ENCODE measurements around the gene SEC22C.

The SEC22C gene

GRCh38 chr3:42510325-42510724, 71.4 kb downstream of the SEC22C start:
- DNase-seq = no peak

- DNase-seq = no peak
These were observed 72.7 kb downstream of the SEC22C start for GRCh38 chr3:42509111-42509510.

DNA sequence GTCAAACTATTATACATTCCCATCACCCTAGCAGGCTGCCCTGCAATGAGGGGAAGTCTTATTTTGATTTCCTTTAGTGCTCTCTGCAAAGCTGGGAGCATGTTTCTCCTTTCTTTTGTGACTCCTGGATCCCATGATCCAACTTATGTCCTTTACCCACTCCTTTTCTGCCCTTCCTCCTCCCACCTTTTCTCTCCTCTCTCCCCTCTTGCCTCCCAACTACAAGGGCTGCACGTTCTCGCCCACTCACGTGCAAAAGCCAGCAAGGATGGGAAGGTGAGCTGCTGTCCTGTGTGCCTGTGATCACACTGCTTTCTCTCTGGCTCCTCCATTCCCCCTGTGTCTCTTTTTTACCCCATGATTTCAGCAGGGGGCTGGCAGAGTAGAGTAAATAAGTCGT, 73.2 kb downstream of the SEC22C start:
- no peak for DNase-seq

- DNase-seq = no peak
These were observed 73.9 kb downstream of the SEC22C start for GRCh38 chr3:42507761-42508335.

DNA sequence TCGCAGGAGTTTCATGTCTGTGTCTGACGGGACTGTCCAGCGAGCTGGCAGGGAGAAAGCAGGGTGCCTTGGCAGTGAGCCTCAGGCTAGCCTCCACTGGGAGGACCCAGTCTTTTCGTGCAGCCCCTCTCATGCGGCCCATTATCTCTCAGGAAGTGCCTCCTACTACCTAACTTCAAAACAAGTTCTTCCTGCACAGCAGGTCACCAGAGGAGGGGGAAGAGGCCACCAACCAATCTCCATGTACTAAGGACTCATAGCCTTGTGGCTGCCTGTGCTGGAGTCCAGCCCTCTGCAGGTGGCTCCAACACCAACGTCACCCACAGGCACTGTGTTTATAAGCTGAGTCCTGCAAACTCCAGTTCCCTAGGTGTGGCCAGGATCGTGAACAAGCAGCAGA, 74.5 kb downstream of the SEC22C start:
- no peak for DNase-seq

DNA sequence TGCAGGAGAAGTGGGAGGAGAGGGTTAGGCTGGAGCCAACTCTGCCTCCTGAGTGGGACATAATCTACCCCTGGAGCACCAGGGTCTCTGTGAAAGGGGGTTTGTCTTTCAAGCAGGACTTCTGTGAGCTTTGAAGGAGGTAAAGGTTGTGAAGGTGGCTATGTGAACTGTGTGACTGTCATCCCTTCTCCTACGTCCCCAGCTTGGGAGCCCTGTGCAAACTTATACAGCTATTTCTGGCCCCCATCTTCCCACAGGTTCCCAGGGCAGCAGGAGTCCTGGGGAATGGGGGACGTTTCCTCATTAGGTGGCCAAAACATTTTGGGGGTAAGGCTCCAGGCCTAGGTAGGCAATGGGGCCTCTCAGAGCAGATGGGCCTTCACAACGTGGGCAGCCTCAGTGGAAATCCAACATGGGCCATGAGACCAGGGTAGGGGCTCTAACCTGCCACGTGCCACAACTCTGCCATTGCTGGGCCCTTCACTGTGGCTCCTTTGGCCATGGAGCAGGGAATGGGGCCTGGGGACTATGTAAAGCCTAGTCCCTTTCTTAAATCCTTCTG, 75.8 kb downstream of the SEC22C start:
- no peak for DNase-seq

DNA sequence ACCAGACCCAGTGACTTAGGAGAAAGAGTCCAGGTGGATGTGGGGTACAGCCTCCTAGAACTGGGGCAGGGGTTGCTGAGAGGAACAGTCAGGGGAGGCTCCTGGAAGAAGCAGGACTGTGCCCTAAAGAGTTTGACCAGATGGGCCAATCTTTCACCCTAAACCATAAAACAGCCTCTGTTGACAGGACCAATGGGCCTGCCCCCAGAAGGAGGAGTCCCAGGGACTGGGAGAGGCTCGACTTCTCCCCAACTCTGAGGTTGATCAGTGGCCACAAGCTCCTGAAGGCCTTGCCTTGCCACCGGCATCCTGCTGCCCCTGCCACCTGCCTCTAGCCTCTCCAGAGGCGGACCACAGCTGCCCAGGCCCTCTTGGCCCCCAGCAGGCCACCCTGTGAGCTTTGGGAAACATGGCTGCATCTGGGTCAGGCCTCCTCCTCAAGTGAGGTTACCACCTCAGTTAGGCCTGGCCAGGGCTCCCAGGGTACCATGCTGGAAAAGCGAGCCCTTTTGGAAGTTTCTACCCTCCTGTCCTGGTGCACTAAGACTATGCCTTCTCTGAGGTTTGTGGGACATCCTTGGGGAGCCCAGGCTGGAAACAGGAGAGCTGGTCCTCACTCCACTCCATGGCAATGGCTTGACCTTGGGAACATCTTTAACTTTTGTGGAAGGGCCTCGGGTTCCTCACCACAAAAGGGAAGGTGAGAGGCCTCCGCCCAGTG, 76.5 kb downstream of the SEC22C start:
- no peak for DNase-seq

DNA sequence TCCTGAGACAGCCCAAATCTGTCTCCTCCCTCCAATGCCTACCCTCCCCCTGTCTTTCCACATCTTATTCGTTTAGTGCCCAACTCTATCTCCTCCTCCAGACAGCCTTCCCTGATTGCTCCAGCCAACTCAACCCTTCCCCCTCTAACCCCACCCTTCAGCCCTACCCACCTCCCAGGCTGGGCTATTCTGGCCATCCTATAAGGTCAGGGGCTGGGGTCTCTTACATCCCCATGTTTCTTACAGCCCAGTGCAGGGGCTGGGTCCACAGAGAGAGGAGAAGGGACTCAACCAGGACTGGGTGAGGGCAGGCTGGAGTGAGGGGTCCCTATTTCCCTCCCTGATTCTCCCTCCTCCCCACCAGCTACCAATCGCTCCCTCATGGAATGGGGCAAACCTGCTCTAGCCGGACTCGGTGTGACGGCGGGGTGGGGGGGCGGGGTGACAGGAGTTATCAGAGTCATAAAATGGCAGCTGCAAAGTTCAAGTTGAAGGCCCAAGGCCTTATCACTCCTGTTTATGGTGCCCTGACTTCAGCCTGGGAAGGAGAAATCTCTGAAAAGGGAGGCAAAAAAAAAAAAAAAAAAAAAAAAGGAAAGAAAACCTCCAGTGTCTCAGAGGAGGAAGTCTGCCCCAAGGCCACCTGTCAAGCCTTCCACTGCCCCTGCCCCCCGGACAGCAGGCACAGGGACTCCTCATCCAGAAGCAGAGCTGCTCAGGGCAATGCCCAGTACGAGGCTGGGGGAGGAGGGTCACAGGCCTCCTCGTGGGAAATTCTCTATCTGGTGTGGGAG, 77.2 kb downstream of the SEC22C start:
- DNase-seq = no peak

- DNase-seq = no peak
These were observed 77.8 kb downstream of the SEC22C start for GRCh38 chr3:42503957-42504333.

DNA sequence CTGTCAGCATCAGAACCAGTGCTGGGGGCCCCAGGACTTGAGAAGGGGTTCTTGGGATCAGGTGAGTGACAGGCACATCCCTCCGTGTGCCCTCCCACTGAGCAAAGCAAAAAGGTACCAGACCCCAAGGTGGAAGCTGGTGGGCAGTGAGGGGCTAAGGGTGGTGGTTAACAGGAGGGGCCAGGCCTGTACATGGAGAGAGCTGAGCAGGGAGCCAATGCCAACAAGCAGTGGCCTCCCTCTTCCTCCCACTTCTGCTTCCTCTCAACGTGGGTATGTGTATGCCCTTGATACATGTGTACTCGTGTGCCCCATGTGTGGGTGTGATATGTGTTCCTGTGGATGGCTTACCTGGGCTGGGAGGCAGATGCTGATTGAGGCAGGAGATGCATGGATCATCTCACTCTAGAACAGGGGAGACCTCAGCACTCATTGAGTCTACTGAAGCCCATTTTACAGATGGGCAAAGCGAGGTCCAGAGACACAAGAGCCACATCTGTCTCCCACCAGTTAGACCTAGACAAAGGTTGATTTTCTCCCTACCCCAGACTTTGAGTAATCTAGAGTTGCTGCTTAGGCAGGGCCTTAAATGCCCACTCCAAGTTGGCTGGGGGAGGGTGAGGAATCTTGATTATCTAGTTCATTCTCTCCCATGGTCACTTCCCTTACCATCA, 78.4 kb downstream of the SEC22C start:
- DNase-seq = no peak

DNA sequence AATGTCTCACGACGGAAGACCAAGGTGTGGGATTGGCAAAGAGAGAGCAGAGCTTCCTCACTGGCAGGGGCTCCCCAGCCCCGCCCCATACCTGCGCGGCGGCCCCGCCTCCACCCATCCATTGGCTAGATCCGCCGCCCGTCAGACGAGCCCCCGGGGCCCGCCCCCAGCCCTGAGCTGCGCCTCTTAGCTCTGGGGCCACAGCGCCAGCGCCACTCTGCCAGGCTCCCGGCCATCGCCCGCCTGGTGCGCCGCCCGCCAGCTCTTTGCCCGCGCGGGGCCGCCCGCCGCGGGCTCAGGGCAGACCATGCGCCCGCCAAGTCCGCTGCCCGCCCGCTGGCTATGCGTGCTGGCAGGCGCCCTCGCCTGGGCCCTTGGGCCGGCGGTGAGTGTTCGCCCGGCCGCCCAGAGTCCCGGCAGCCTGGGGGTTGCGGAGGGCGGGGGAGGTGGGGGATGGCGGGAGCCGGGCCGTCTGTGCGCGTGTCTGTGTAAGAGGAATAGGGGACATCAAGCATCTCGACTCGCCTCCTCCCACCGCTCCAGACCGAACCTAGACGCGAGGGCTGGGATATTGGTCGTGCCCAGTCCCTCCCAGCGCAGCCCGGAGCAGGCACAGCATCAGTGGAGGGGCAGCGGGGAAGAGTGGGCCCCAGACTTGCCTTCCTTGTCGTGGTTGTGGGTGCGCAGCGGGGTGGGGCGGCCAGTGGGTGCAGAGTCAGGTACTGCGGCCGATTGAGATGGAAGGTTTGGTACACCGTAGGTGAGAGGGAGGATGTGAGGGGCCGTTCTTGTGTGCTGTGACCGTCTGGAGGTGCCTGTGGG, 79.1 kb downstream of the SEC22C start, which contains the start of gene VIPR1:
VIPR1 (plus strand) TSS at position 215 of the 822 bp plus-strand sequence; CDS start at position 308, 93 bp downstream.
- DNase-seq = peak in 1 of 2 experiments; percentile 23

GRCh38 chr3:42501681-42502428, 79.9 kb downstream of the SEC22C start:
- DNase-seq = no peak

DNA sequence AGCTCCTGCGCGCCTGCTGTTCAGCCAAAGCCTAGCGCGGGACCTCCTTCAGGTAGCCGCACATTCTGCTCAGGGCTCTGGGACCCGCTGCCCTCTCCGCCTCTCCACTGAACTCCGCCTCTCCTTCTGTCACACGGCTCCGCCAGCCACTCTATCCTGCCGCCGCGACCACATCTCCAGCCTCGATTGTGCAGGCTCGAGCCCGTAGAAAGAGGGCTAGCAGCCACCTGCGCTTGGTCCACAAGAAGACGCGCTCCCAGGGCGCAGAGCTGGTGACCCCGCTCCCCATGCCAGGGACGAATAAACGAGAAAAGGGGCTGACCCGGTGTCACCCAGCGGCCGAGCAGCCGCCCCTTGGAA, 80.5 kb downstream of the SEC22C start:
- DNase-seq = no peak

DNA sequence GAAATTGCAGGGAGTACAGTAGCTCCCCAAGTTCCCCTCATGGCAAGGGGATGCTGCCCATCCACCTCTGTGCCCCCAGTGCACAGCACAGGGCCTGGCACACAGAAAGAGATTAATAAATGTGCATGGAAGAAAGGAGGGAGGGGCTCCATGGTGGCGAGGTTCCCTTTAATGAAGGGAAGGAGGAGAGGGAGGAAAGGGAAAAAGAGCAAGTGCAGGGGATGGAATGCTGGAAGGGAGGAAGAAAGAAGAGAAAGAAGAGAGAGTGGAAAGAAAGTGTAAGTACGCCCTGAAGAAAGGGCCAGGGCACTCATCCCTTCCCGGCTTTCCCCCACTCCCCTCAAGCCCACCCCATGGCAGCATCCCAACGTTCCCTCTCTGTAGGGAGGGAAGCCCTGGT, 80.9 kb downstream of the SEC22C start:
- DNase-seq = no peak

DNA sequence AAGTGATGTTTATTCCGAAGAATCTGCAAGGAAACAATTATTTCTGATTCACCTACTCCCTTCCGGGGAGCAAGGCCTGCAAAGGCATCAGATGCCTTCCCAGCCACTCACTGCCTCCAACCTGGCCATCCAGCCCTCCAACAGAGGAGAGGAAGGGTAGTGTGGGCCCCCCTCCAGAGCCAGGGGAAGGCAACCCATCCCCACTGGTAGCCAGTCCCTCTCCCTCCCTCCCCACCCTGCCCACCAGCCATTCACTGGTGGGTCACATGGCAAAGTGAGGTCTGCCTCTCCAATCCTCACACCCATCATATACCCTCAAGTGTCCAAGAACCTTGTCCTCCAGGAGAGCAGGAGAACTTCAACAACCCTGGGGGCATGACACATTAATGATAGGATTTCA, 81.7 kb downstream of the SEC22C start:
- DNase-seq = no peak

GRCh38 chr3:42499478-42499871, 82.3 kb downstream of the SEC22C start:
- no peak for DNase-seq

- DNase-seq = no peak
These were observed 82.8 kb downstream of the SEC22C start for GRCh38 chr3:42498791-42499477.

GRCh38 chr3:42498034-42498433, 83.7 kb downstream of the SEC22C start:
- DNase-seq = no peak
